Gastroesophageal sphincter (tissue), 3 donors: ENCODE data around the gene SELENOI.

ENCODE experiments used
- POLR2A ChIP-seq, 2 donors: fragments of 450-650 bp; IDR thresholded peaks; one replicate each; pipeline ENCODE4 v1.6.1; 2017; ENCODE audit warnings: antibody characterized with exemption in 2 of 2, mild to moderate bottlenecking in 2 of 2, moderate library complexity in 1 of 2
- TF ChIP-seq, protein P1 (sequence below), 4 experiments: fragments of 200-600 bp in 2 of 4; fragments of 450-650 bp in 2 of 4; sonication (generic) in 1 of 4; IDR thresholded peaks; one replicate each; pipeline ENCODE4 v1.5.1; 2017 to 2019; ENCODE audit warnings: antibody characterized with exemption in 4 of 4, mild to moderate bottlenecking in 2 of 4, moderate library complexity in 2 of 4

- TF ChIP-seq, protein P1, sequence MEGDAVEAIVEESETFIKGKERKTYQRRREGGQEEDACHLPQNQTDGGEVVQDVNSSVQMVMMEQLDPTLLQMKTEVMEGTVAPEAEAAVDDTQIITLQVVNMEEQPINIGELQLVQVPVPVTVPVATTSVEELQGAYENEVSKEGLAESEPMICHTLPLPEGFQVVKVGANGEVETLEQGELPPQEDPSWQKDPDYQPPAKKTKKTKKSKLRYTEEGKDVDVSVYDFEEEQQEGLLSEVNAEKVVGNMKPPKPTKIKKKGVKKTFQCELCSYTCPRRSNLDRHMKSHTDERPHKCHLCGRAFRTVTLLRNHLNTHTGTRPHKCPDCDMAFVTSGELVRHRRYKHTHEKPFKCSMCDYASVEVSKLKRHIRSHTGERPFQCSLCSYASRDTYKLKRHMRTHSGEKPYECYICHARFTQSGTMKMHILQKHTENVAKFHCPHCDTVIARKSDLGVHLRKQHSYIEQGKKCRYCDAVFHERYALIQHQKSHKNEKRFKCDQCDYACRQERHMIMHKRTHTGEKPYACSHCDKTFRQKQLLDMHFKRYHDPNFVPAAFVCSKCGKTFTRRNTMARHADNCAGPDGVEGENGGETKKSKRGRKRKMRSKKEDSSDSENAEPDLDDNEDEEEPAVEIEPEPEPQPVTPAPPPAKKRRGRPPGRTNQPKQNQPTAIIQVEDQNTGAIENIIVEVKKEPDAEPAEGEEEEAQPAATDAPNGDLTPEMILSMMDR (IDR thresholded peaks at IDR 0.05), result no peak
- no peak for TF ChIP-seq POLR2A (IDR thresholded peaks at IDR 0.05)
Observed at GRCh38 chr2:26428846-26429245, 82.9 kb downstream of the SELENOI start.
